ENCODE measurements around the gene NACAD.
"Not testable (repeated sequence)": the region's sequence is repeated elsewhere in the genome, so short reads cannot be mapped to it uniquely, and the experiment has no call there.

Gene NACAD

GRCh38 chr7:45053401-45053800 is 35.4 kb downstream of the NACAD start:
- FAIRE-seq, result no peak

- FAIRE-seq, result no peak
Observed at GRCh38 chr7:45052011-45052410, 36.8 kb downstream of the NACAD start.

- FAIRE-seq, result no peak
Observed at GRCh38 chr7:45050198-45050597, 38.6 kb downstream of the NACAD start.

GRCh38 chr7:45048748-45049147 is 40.0 kb downstream of the NACAD start:
- FAIRE-seq, result no peak

GRCh38 chr7:45044338-45044737 is 44.4 kb downstream of the NACAD start:
- no peak for FAIRE-seq

- FAIRE-seq, result no peak
Observed at GRCh38 chr7:45039106-45039505, 49.7 kb downstream of the NACAD start.

GRCh38 chr7:45037876-45038275 is 50.9 kb downstream of the NACAD start:
- no peak for FAIRE-seq

GRCh38 chr7:45036796-45037195 is 52.0 kb downstream of the NACAD start:
- no peak for FAIRE-seq

- no peak for FAIRE-seq
Observed at GRCh38 chr7:45036317-45036716, 52.5 kb downstream of the NACAD start.

- FAIRE-seq, result no peak
Observed at GRCh38 chr7:45035893-45036292, 52.9 kb downstream of the NACAD start.

GRCh38 chr7:45035371-45035770 is 53.4 kb downstream of the NACAD start:
- no peak for FAIRE-seq

GRCh38 chr7:45034710-45035109 is 54.1 kb downstream of the NACAD start:
- FAIRE-seq, result not testable (repeated sequence)

GRCh38 chr7:45033931-45034290 is 54.9 kb downstream of the NACAD start:
- no peak for FAIRE-seq

- FAIRE-seq, result no peak
Observed at GRCh38 chr7:45033261-45033930, 55.4 kb downstream of the NACAD start.

GRCh38 chr7:45032421-45032820 is 56.3 kb downstream of the NACAD start:
- no peak for FAIRE-seq

GRCh38 chr7:45031829-45032228 is 56.9 kb downstream of the NACAD start:
- no peak for FAIRE-seq
